Activated CD8-positive, alpha-beta T cell treated with anti-CD3 and anti-CD28 coated beads, Interleukin-2, amount 10 ng/mL, durations not matched to agents 7 days and 5 days (primary cell): Measurements from ENCODE around the gene PSEN1. TPM values are rescaled to one million over a fixed set of nuclear protein-coding genes. Genes with fewer than 3 reads are reported as not detected.
A peak's percentile ranks its signal among the peaks of the same experiment; 100 is the strongest.

Experiments used
- ATAC-seq: fragments of 150-1000 bp; cut with Tn5 transposase; one replicate; pipeline ENCODE4 v1.10.0; 2021; ENCODE audit warnings: moderate library complexity
- CTCF ChIA-PET: fragments of 350-600 bp; sonication (Branson Sonifier 250); formaldehyde crosslinking; loops from one replicate; lab custom pipeline; 2021; ENCODE audit warnings: antibody characterized with exemption; lab: Charles Lee
- POLR2A ChIA-PET: fragments of 350-600 bp; sonication (Branson Sonifier 250); formaldehyde crosslinking; loops from one replicate; lab custom pipeline; 2021; ENCODE audit warnings: antibody characterized with exemption; lab: Charles Lee
- DNase-seq: peaks from one replicate; pipeline ENCODE4 v3.0.0-alpha.2; 2020
- H3K27ac Mint-ChIP-seq: one replicate; pipeline ENCODE4 v1.8.0; 2021; ENCODE audit warnings: mild to moderate bottlenecking, mixed read lengths
- H3K27me3 Mint-ChIP-seq: one replicate; pipeline ENCODE4 v1.8.0; 2021; ENCODE audit warnings: low read depth, mixed read lengths
- H3K36me3 Mint-ChIP-seq: one replicate; pipeline ENCODE4 v1.8.0; 2021; ENCODE audit warnings: low read depth, mixed read lengths
- H3K4me1 Mint-ChIP-seq: one replicate; pipeline ENCODE4 v1.8.0; 2021; ENCODE audit warnings: low read depth, mixed read lengths
- H3K4me3 Mint-ChIP-seq: one replicate; pipeline ENCODE4 v1.8.0; 2021; ENCODE audit warnings: mild to moderate bottlenecking, mixed read lengths
- H3K9me3 Mint-ChIP-seq: one replicate; pipeline ENCODE4 v1.8.0; 2022; ENCODE audit warnings: mixed read lengths; ENCODE audit not compliant: insufficient read depth
- total RNA-seq, 2 experiments: library from RNA; stranded (reverse); gene quantifications; one replicate each; pipeline ENCODE4 v1.2.3, GENCODE V29; 2021

PSEN1 gene
- total RNA-seq, 2 experiments from 2014 or later, result 33.0 to 33.7 TPM

DNA sequence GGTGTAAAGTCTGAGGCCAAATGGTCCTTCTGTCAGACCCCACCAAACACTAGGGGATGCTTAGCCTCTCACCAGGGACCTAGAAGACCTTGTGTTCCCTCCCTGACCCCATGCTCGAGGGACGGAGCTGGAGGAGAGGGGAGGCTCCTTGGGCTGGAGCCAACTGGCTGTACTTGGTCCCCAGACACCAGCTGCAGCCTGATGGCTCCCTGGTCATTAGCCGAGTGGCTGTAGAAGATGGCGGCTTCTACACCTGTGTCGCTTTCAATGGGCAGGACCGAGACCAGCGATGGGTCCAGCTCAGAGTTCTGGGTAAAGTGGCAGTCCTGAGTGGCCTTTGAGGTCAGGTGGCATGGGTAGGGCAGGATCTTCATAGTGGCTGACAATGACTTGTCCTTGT lies 130.0 kb downstream of the PSEN1 start:
- Mint-ChIP-seq H3K9me3 (no peaks in the 10 kb centered on the region), H3K36me3 (no peaks in the 10 kb centered on the region), H3K27ac (no peak overlapping the region), H3K4me1 (peaks cover 10% of the 10 kb centered on the region), H3K4me3 (no peak overlapping the region), H3K27me3 (peaks cover 13% of the 10 kb centered on the region)
- ATAC-seq, result no peak
- ChIA-PET CTCF (interaction anchor here (1.4 kb wide), 1 partner anchor 29 kb away, joined by 6 read pairs; no protein-coding TSS in a partner anchor), POLR2A (interaction anchor here (0.6 kb wide), 1 partner anchor 1950 kb away, joined by 3 read pairs; no protein-coding TSS in a partner anchor)
- DNase-seq, result no peak

GRCh38 chr14:73267474-73267873 lies 131.2 kb downstream of the PSEN1 start:
- ChIA-PET CTCF (no interaction called here), POLR2A (no interaction called here)
- Mint-ChIP-seq H3K27ac (no peak overlapping the region), H3K27me3 (peaks cover 13% of the 10 kb centered on the region), H3K36me3 (peaks cover 3% of the 10 kb centered on the region), H3K9me3 (no peaks in the 10 kb centered on the region), H3K4me1 (peaks cover 10% of the 10 kb centered on the region), H3K4me3 (no peak overlapping the region)
- DNase-seq (no peak), ATAC-seq (no peak)

DNA sequence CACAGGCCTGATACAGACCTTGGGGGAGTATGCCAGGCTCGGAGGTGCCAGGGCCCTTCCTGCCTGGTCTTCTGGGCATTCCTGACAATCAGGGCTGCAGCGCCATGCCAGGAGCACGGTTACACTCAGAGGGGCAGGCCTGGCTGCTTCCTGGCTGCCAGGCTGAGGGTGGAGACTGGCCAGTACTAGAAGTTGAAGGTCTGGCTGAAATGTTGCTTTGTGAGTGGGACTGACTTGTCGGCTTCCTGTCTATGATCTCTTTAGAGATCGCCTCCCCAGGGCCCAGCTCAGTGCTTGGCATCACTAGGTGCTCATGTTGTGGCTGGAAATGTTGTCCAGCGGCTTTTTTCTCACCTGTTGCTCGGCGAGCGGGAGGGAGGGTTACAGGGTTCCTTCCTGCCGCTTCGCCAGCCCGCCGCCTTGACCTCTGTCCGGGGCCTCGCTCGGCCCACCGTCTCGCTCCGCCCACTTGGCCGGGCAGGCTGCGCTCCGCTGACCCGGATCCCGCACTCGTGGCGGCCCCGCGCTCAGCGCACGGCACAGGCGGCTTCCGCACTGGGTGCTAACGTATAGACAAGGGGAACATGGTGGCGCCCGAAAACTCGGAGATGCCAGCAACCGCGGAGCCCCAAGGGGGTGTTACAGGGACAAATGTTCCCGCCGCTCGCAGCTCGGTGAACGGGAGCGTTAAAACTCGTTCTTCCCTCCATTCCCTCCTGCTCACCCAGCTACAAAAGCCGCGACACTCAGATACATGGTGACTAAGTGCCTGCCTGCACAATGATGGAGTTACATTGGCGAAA lies 133.6 kb downstream of the PSEN1 start:
- Mint-ChIP-seq H3K27me3 (peaks cover 13% of the 10 kb centered on the region), H3K4me1 (peaks cover 10% of the 10 kb centered on the region), H3K9me3 (no peaks in the 10 kb centered on the region), H3K27ac (no peak overlapping the region), H3K36me3 (peaks cover 6% of the 10 kb centered on the region), H3K4me3 (peak overlapping the region; percentile 20)
- ChIA-PET POLR2A (no interaction called here), CTCF (interaction anchor here (1.6 kb wide), 1 partner anchor 202 kb away, joined by 3 read pairs; no protein-coding TSS in a partner anchor)
- ATAC-seq (peak; percentile 53), DNase-seq (no peak)

GRCh38 chr14:73272393-73272792 lies 136.1 kb downstream of the PSEN1 start:
- ChIA-PET POLR2A (no interaction called here), CTCF (interaction anchor here (0.8 to 1.9 kb wide), 3 partner anchors 10 to 199 kb away, joined by 3 to 6 read pairs (median 3); no protein-coding TSS in a partner anchor)
- no peak overlapping the region for H3K4me3 Mint-ChIP-seq
- H3K27me3 Mint-ChIP-seq, result peaks cover 13% of the 10 kb centered on the region
- ATAC-seq (no peak), DNase-seq (no peak)
- peaks cover 10% of the 10 kb centered on the region for H3K4me1 Mint-ChIP-seq
- H3K36me3 Mint-ChIP-seq, result peaks cover 11% of the 10 kb centered on the region
- H3K27ac Mint-ChIP-seq, result no peak overlapping the region
- H3K9me3 Mint-ChIP-seq, result no peaks in the 10 kb centered on the region

Other genes with a start within 250 kb of the PSEN1 start
- 10 to 100 TPM; 10.3 to 10.7 TPM for gene DPF3, start 242.4 kb upstream of the PSEN1 start, total RNA-seq
- gene DCAF4, start 210.0 kb upstream of the PSEN1 start, total RNA-seq, result 10 to 100 TPM; 17.5 to 18.1 TPM
- gene ZFYVE1, start 109.4 kb upstream of the PSEN1 start, total RNA-seq, result 10 to 100 TPM; 10.5 to 12.7 TPM
- gene RBM25, start 78.0 kb upstream of the PSEN1 start, total RNA-seq, result 10 to 100 TPM; 89.5 to 95.1 TPM
- gene PAPLN, start 101.0 kb downstream of the PSEN1 start, total RNA-seq, result under 1 TPM; 0.29 to 0.45 TPM